GM12878 (cell line): ENCODE results near the gene TBC1D24. TPM values are rescaled to one million over a fixed set of nuclear protein-coding genes. Genes with fewer than 3 reads are reported as not detected.

Experiments
- ATAC-seq: fragments of 200-7000 bp; cut with Tn5 transposase; 3 replicates; pipeline ENCODE4 v1.9.1; 2020; ENCODE audit warnings: mild to moderate bottlenecking, moderate library complexity
- BruUV-seq: library from RNA; stranded (reverse); fragments of 400-500 nt; replicated peaks from 2 replicates; lab custom pipeline; 2021; lab: Mats Ljungman, UMichigan
- CTCF ChIA-PET: fragments of 300-600 bp; sonication (Branson Sonifier 250); formaldehyde crosslinking; extraction: SDS; loops from one replicate; lab custom pipeline; 2021; ENCODE audit warnings: inconsistent platforms; lab: Yijun Ruan, JAX
- POLR2A ChIA-PET: fragments of 350-600 bp; formaldehyde crosslinking; extraction: SDS; loops from one replicate; lab custom pipeline; 2021; ENCODE audit warnings: inconsistent platforms; lab: Charles Lee
- RAD21 ChIA-PET: fragments of 300-600 bp; sonication (Branson Sonifier 250); formaldehyde crosslinking; loops from one replicate; lab custom pipeline; 2023; ENCODE audit warnings: antibody characterized with exemption; ENCODE audit not compliant: unreplicated experiment; lab: Charles Lee
- SMC1A ChIA-PET: fragments of 300-600 bp; sonication (Branson Sonifier 250); formaldehyde crosslinking; loops from one replicate; lab custom pipeline; 2023; ENCODE audit not compliant: unreplicated experiment, uncharacterized antibody; lab: Charles Lee
- DNase-seq: peaks from one replicate; pipeline ENCODE4 v3.0.0-alpha.2; 2011; ENCODE audit warnings: low read depth, low spot score
- FAIRE-seq: peaks from 3 replicates; lab custom pipeline; 2011; peaks lifted over from hg19 to GRCh38; lab: Jason Lieb, UNC
- H2AFZ ChIP-seq: 2 replicates; pipeline ENCODE4 v1.6.0; 2011; ENCODE audit warnings: low read depth, low read length, control low read depth; ENCODE audit not compliant: control insufficient read depth
- H3K27ac ChIP-seq: 2 replicates; pipeline ENCODE4 v1.5.1; 2011; ENCODE audit warnings: control low read depth; ENCODE audit not compliant: control insufficient read depth, insufficient read depth
- H3K27me3 ChIP-seq, 2 experiments: replicated peaks in 1 of 2; 2 replicates each; pipeline versions ENCODE4 v1.6.0 to v1.6.1; 2011; ENCODE audit warnings: low read length in 1 of 2; ENCODE audit not compliant: control insufficient read depth in 2 of 2, insufficient read depth in 2 of 2
- H3K36me3 ChIP-seq, 2 experiments: 2 replicates each; pipeline ENCODE4 v1.5.1; 2011; ENCODE audit warnings: low read length in 1 of 2; ENCODE audit not compliant: control insufficient read depth in 2 of 2, insufficient read depth in 2 of 2
- H3K4me1 ChIP-seq: 2 replicates; pipeline ENCODE4 v1.6.1; 2011; ENCODE audit warnings: mild to moderate bottlenecking, low read length, moderate library complexity, mixed read lengths; ENCODE audit not compliant: control insufficient read depth, insufficient read depth
- H3K4me2 ChIP-seq: 2 replicates; pipeline ENCODE4 v1.6.0; 2011; ENCODE audit warnings: control low read depth; ENCODE audit not compliant: control insufficient read depth, insufficient read depth
- H3K4me3 ChIP-seq: fragments of 200-600 bp; sonication (generic); 2 replicates; pipeline ENCODE4 v1.5.1; 2016
- H3K79me2 ChIP-seq: 2 replicates; pipeline ENCODE4 v1.6.0; 2011; ENCODE audit warnings: low read length; ENCODE audit not compliant: control insufficient read depth, insufficient read depth
- H3K9ac ChIP-seq: 2 replicates; pipeline ENCODE4 v1.8.0; 2011; ENCODE audit warnings: low read length, control low read depth, mixed read lengths; ENCODE audit not compliant: control insufficient read depth, insufficient read depth
- H3K9me3 ChIP-seq: replicated peaks from 3 replicates; pipeline ENCODE4 v1.5.1; 2011; ENCODE audit warnings: mild to moderate bottlenecking, low read length; ENCODE audit not compliant: control insufficient read depth, insufficient read depth
- H4K20me1 ChIP-seq: 2 replicates; pipeline ENCODE4 v1.6.0; 2011; ENCODE audit not compliant: control insufficient read depth, insufficient read depth
- CREB1 ChIP-seq: IDR thresholded peaks from 2 replicates; pipeline ENCODE4 v1.6.1; 2012; ENCODE audit warnings: low read depth, mild to moderate bottlenecking, inconsistent platforms
- CREM ChIP-seq: IDR thresholded peaks from 2 replicates; pipeline ENCODE4 v1.6.1; 2014; ENCODE audit warnings: antibody characterized with exemption, low read depth
- JUNB ChIP-seq: IDR thresholded peaks from 2 replicates; pipeline ENCODE4 v1.6.1; 2016; ENCODE audit warnings: antibody characterized with exemption, mild to moderate bottlenecking
- RAD51 ChIP-seq: fragments of 450-650 bp; IDR thresholded peaks from 2 replicates; pipeline ENCODE4 v1.6.1; 2016; ENCODE audit warnings: moderate library complexity, mild to moderate bottlenecking, inconsistent platforms
- RCOR1 ChIP-seq: conservative IDR thresholded peaks from 2 replicates; pipeline ENCODE4 v1.6.1; 2012; ENCODE audit warnings: low read depth, low read length, improper control_type of control experiment
- ZNF24 ChIP-seq: fragments of 450-650 bp; IDR thresholded peaks from 2 replicates; pipeline ENCODE4 v1.6.1; 2017; ENCODE audit warnings: antibody characterized with exemption, mild to moderate bottlenecking
- ZNF384 ChIP-seq: IDR thresholded peaks from 2 replicates; pipeline ENCODE4 v1.6.1; 2012; ENCODE audit warnings: low read depth, mild to moderate bottlenecking, low read length, improper control_type of control experiment, borderline replicate concordance
- ZNF622 ChIP-seq: fragments of 450-650 bp; IDR thresholded peaks from 2 replicates; pipeline ENCODE4 v1.6.1; 2017; ENCODE audit warnings: mild to moderate bottlenecking, inconsistent platforms
- WGBS: methylation state at CpG from one replicate; pipeline ENCODE4 v1.1.6; 2016; ENCODE audit warnings: low lambda C conversion rate; ENCODE audit not compliant: insufficient replicate concordance, insufficient coverage; ENCODE audit errors: missing lambda C conversion rate; 5-methylcytosine and 5-hydroxymethylcytosine counted together
- in situ Hi-C: fragments of 300-500 bp; cut with MboI; formaldehyde crosslinking; loops from 9 replicates; pipeline ENCODE4 v1.14.3; 2018; ENCODE audit warnings: mixed read lengths
- intact Hi-C: fragments of 100-400 bp; cut with micrococcal nuclease; formaldehyde crosslinking; loops from one replicate; pipeline ENCODE4 v1.14.2; 2022; ENCODE audit not compliant: unreplicated experiment
- polyA plus RNA-seq, 11 experiments: library from polyadenylated mRNA; depleted of rRNA in 4 of 11; unstranded in 6 of 11; stranded (reverse) in 5 of 11; fragments of >200 nt; fragmentation: Nextera tagmentation in 4 of 11; fragmentation: Illumina TruSeq in 1 of 11; extraction: Ambion mirVana in 4 of 11; extraction: Trizol in 1 of 11; gene quantifications; 1 replicate in 1 of 11; 2 replicates in 10 of 11; pipeline versions ENCODE4 v1.2.1 to v1.2.3, GENCODE V29; 2011 to 2016; ENCODE audit warnings: inconsistent platforms in 2 of 11, missing spikeins in 2 of 11, low read depth in 1 of 11
- total RNA-seq, 4 experiments: library from RNA; depleted of rRNA in 3 of 4; stranded (reverse); fragments of >200 nt in 3 of 4; fragmentation: Illumina TruSeq in 1 of 4; extraction: Trizol in 1 of 4; gene quantifications; 2 replicates each; pipeline versions ENCODE4 v1.2.1 to v1.2.3, GENCODE V29; 2013 to 2021
- TF ChIP-seq, protein P1 (sequence below): fragments of 450-650 bp; IDR thresholded peaks from 2 replicates; pipeline ENCODE4 v1.6.1; 2017; ENCODE audit warnings: mild to moderate bottlenecking, moderate library complexity
- TF ChIP-seq, protein P2 (sequence below): fragments of 450-650 bp; IDR thresholded peaks from 2 replicates; pipeline ENCODE4 v1.6.1; 2017; ENCODE audit warnings: antibody characterized with exemption, mild to moderate bottlenecking, moderate library complexity
- TF ChIP-seq, protein P3 (sequence below): fragments of 450-650 bp; formaldehyde crosslinking; IDR thresholded peaks from 2 replicates; pipeline ENCODE4 v1.4.0; 2020; ENCODE audit warnings: mild to moderate bottlenecking, moderate library complexity

The TBC1D24 gene
- total and polyA plus RNA-seq, 10 of the 15 experiments (the other 5 are each of a cell fraction or from before 2014, with no cell fraction given): 1.1 to 9.6 (median 4.5) TPM

DNA sequence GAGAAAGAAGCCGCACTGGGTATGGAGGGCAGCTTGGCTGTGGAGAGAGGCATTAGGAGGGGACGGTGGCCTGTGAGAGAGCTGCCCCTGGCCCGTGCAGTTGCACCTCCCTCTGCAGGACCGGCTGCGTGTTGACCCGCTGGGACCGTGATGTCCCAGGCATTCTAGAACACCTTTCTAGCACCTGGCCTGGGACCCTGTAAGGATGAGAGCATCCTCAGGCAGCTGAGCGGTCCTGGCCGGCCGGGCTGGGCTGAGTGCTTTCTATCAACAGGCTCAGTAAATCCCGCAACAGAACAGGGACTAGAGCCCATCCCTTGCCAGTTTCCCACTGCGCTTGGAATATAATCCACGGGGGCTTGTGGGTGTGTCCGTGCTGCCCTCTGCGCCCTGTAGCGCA, 14.7 kb downstream of the TBC1D24 start (continued):
- TF ChIP-seq, protein P1, sequence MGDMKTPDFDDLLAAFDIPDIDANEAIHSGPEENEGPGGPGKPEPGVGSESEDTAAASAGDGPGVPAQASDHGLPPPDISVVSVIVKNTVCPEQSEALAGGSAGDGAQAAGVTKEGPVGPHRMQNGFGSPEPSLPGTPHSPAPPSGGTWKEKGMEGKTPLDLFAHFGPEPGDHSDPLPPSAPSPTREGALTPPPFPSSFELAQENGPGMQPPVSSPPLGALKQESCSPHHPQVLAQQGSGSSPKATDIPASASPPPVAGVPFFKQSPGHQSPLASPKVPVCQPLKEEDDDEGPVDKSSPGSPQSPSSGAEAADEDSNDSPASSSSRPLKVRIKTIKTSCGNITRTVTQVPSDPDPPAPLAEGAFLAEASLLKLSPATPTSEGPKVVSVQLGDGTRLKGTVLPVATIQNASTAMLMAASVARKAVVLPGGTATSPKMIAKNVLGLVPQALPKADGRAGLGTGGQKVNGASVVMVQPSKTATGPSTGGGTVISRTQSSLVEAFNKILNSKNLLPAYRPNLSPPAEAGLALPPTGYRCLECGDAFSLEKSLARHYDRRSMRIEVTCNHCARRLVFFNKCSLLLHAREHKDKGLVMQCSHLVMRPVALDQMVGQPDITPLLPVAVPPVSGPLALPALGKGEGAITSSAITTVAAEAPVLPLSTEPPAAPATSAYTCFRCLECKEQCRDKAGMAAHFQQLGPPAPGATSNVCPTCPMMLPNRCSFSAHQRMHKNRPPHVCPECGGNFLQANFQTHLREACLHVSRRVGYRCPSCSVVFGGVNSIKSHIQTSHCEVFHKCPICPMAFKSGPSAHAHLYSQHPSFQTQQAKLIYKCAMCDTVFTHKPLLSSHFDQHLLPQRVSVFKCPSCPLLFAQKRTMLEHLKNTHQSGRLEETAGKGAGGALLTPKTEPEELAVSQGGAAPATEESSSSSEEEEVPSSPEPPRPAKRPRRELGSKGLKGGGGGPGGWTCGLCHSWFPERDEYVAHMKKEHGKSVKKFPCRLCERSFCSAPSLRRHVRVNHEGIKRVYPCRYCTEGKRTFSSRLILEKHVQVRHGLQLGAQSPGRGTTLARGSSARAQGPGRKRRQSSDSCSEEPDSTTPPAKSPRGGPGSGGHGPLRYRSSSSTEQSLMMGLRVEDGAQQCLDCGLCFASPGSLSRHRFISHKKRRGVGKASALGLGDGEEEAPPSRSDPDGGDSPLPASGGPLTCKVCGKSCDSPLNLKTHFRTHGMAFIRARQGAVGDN: no peak
- no peak for TF ChIP-seq JUNB
- no peak for TF ChIP-seq ZNF24
- TF ChIP-seq RAD51: no peak
- no peak for TF ChIP-seq CREB1

DNA sequence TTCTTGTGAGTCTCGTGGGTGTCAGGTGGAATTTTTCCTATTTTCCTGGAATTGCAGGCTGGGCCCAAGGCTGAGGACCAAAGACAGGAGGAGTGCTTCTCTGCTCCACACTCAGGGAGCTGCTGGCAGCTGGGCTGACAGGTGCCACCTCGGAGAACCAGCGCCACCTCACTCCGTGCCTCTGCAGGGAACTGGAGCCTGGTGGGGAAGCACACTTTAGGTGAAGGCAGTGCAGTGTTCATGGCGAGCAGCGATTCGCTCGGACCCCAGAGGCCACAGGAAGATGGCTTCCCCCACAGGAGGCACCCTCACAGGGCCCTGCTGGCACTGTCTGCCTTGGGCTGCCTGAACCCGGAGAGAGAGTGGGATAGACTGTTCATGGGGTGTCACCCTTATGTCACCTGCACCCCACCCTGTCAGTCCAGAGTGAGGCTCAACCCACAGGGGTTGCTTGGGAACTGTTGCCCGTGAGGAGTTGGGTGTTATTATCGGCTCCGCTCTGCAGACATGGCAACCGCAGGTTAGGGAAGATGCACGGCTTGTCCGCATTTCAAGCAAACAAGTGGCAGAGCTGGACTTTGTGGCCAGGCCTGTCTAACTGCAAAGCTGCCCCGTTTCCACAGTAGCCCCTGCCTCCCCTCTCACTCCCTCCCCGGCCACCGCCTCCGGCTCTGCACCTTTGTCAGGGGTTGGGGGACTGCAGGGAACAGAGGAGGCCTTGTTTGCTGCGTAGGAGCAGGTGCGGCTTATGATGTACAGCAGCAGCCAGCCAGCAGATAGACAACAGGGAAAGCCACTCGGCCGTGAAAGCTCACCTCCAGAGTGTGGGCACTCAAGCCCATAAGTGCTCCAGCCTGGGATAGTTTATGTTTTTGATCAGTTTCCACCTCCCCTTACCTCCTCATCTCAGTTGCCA, 15.5 kb downstream of the TBC1D24 start:
- WGBS: 96% methylated on average over 23 of the region's 23 CpGs
- Histone ChIP-seq H4K20me1 (no peaks in the 10 kb centered on the region), H3K27me3 (no peaks in the 10 kb centered on the region), H3K9ac (no peak overlapping the region), H3K36me3 (no peaks in the 10 kb centered on the region; a peak in 1 of 4 replicates), H3K4me2 (no peak overlapping the region), H2AFZ (no peak overlapping the region), H3K4me3 (no peak overlapping the region), H3K4me1 (peaks cover 16% of the 10 kb centered on the region), H3K27ac (no peak overlapping the region), H3K79me2 (no peaks in the 10 kb centered on the region), H3K9me3 (no peaks in the 10 kb centered on the region)
- no TSS peak for BruUV-seq
- ChIA-PET SMC1A (no interaction called here), RAD21 (no interaction called here), CTCF (interaction anchor here (1.4 to 1.6 kb wide), 2 partner anchors 11 to 194 kb away, joined by 3 read pairs; no protein-coding TSS in a partner anchor), POLR2A (no interaction called here)
- intact Hi-C loops: no loop called here
- DNase-seq (no peak), ATAC-seq (no peak), FAIRE-seq (no peak)
- in situ Hi-C loops: loop anchor here (10.0 kb wide), 1 partner anchor 476 kb away; the partner anchor contains the start of gene NPW
- no peak for TF ChIP-seq RCOR1
- no peak for TF ChIP-seq CREM
- TF ChIP-seq ZNF622: no peak
- no peak for TF ChIP-seq ZNF384
- TF ChIP-seq, protein P2, sequence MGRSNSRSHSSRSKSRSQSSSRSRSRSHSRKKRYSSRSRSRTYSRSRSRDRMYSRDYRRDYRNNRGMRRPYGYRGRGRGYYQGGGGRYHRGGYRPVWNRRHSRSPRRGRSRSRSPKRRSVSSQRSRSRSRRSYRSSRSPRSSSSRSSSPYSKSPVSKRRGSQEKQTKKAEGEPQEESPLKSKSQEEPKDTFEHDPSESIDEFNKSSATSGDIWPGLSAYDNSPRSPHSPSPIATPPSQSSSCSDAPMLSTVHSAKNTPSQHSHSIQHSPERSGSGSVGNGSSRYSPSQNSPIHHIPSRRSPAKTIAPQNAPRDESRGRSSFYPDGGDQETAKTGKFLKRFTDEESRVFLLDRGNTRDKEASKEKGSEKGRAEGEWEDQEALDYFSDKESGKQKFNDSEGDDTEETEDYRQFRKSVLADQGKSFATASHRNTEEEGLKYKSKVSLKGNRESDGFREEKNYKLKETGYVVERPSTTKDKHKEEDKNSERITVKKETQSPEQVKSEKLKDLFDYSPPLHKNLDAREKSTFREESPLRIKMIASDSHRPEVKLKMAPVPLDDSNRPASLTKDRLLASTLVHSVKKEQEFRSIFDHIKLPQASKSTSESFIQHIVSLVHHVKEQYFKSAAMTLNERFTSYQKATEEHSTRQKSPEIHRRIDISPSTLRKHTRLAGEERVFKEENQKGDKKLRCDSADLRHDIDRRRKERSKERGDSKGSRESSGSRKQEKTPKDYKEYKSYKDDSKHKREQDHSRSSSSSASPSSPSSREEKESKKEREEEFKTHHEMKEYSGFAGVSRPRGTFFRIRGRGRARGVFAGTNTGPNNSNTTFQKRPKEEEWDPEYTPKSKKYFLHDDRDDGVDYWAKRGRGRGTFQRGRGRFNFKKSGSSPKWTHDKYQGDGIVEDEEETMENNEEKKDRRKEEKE: no peak
- TF ChIP-seq, protein P3, sequence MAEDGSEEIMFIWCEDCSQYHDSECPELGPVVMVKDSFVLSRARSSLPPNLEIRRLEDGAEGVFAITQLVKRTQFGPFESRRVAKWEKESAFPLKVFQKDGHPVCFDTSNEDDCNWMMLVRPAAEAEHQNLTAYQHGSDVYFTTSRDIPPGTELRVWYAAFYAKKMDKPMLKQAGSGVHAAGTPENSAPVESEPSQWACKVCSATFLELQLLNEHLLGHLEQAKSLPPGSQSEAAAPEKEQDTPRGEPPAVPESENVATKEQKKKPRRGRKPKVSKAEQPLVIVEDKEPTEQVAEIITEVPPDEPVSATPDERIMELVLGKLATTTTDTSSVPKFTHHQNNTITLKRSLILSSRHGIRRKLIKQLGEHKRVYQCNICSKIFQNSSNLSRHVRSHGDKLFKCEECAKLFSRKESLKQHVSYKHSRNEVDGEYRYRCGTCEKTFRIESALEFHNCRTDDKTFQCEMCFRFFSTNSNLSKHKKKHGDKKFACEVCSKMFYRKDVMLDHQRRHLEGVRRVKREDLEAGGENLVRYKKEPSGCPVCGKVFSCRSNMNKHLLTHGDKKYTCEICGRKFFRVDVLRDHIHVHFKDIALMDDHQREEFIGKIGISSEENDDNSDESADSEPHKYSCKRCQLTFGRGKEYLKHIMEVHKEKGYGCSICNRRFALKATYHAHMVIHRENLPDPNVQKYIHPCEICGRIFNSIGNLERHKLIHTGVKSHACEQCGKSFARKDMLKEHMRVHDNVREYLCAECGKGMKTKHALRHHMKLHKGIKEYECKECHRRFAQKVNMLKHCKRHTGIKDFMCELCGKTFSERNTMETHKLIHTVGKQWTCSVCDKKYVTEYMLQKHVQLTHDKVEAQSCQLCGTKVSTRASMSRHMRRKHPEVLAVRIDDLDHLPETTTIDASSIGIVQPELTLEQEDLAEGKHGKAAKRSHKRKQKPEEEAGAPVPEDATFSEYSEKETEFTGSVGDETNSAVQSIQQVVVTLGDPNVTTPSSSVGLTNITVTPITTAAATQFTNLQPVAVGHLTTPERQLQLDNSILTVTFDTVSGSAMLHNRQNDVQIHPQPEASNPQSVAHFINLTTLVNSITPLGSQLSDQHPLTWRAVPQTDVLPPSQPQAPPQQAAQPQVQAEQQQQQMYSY (CRISPR knock-in tag): no peak
